Glutamatergic neuron (in vitro differentiated cells): ENCODE data around the gene CACNB2. TPM values are rescaled to one million over a fixed set of nuclear protein-coding genes. Genes with fewer than 3 reads are reported as not detected.

Experiments
- DNase-seq: peaks from one replicate; pipeline ENCODE4 v3.0.0; 2022
- H3K27ac Mint-ChIP-seq: one replicate; pipeline ENCODE4 v1.8.0; 2020; ENCODE audit warnings: mild to moderate bottlenecking, mixed read lengths, inconsistent platforms; ENCODE audit not compliant: unreplicated experiment
- H3K27me3 Mint-ChIP-seq: one replicate; pipeline ENCODE4 v1.8.0; 2020; ENCODE audit warnings: mild to moderate bottlenecking, moderate library complexity, mixed read lengths, inconsistent platforms; ENCODE audit not compliant: unreplicated experiment
- H3K36me3 Mint-ChIP-seq: one replicate; pipeline ENCODE4 v1.8.0; 2020; ENCODE audit warnings: mild to moderate bottlenecking, mixed read lengths, inconsistent platforms; ENCODE audit not compliant: unreplicated experiment
- H3K4me1 Mint-ChIP-seq: one replicate; pipeline ENCODE4 v1.8.0; 2020; ENCODE audit warnings: mild to moderate bottlenecking, low read depth, mixed read lengths, inconsistent platforms; ENCODE audit not compliant: unreplicated experiment
- H3K4me3 Mint-ChIP-seq: one replicate; pipeline ENCODE4 v1.8.0; 2020; ENCODE audit warnings: mild to moderate bottlenecking, mixed read lengths, inconsistent platforms; ENCODE audit not compliant: unreplicated experiment
- H3K9me3 Mint-ChIP-seq: one replicate; pipeline ENCODE4 v1.8.0; 2020; ENCODE audit warnings: mild to moderate bottlenecking, moderate library complexity, mixed read lengths, inconsistent platforms; ENCODE audit not compliant: unreplicated experiment
- total RNA-seq: library from RNA; stranded (reverse); fragmentation: NEBNext Ultra II Directional; extraction: Animal tissue kit (Norgen Biotek cat#: 25700); gene quantifications from one replicate; pipeline ENCODE4 v1.2.1, GENCODE V29; 2021; ENCODE audit not compliant: unreplicated experiment
- TF ChIP-seq, protein P1 (sequence below): fragments of 200-600 bp; sonication (generic); IDR thresholded peaks from one replicate; pipeline ENCODE4 v1.5.0; 2021; ENCODE audit not compliant: partially characterized antibody, unreplicated experiment

Gene CACNB2
- total RNA-seq, 1 donor from 2014 or later = 3.2 TPM

DNA sequence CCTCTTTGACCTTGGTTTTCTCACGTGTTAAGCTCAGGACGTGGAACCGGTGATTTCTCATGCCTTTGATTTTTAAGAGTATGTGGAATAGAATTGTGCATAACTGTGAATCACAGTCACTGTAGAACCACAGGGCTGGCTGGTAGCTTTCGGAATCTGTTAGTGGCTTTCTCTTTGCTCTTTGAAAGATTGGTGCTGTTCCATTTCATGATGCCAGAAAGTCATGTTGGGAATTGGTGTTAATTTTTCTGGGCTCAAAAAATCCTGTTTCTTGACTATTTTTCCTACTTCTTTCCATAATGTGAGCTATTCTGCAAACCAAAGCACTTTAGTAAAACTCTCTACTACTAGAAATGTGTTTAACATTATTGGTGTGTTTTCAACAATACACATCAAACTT lies 73.0 kb downstream of the CACNB2 start:
- DNase-seq = no peak
- peaks cover 4% of the 10 kb centered on the region for H3K4me1 Mint-ChIP-seq
- TF ChIP-seq, protein P1, sequence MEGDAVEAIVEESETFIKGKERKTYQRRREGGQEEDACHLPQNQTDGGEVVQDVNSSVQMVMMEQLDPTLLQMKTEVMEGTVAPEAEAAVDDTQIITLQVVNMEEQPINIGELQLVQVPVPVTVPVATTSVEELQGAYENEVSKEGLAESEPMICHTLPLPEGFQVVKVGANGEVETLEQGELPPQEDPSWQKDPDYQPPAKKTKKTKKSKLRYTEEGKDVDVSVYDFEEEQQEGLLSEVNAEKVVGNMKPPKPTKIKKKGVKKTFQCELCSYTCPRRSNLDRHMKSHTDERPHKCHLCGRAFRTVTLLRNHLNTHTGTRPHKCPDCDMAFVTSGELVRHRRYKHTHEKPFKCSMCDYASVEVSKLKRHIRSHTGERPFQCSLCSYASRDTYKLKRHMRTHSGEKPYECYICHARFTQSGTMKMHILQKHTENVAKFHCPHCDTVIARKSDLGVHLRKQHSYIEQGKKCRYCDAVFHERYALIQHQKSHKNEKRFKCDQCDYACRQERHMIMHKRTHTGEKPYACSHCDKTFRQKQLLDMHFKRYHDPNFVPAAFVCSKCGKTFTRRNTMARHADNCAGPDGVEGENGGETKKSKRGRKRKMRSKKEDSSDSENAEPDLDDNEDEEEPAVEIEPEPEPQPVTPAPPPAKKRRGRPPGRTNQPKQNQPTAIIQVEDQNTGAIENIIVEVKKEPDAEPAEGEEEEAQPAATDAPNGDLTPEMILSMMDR = no peak
- no peaks in the 10 kb centered on the region for H3K9me3 Mint-ChIP-seq
- H3K27me3 Mint-ChIP-seq = peaks cover 1% of the 10 kb centered on the region
- no peak overlapping the region for H3K27ac Mint-ChIP-seq
- H3K4me3 Mint-ChIP-seq = no peak overlapping the region
- H3K36me3 Mint-ChIP-seq = no peaks in the 10 kb centered on the region

DNA sequence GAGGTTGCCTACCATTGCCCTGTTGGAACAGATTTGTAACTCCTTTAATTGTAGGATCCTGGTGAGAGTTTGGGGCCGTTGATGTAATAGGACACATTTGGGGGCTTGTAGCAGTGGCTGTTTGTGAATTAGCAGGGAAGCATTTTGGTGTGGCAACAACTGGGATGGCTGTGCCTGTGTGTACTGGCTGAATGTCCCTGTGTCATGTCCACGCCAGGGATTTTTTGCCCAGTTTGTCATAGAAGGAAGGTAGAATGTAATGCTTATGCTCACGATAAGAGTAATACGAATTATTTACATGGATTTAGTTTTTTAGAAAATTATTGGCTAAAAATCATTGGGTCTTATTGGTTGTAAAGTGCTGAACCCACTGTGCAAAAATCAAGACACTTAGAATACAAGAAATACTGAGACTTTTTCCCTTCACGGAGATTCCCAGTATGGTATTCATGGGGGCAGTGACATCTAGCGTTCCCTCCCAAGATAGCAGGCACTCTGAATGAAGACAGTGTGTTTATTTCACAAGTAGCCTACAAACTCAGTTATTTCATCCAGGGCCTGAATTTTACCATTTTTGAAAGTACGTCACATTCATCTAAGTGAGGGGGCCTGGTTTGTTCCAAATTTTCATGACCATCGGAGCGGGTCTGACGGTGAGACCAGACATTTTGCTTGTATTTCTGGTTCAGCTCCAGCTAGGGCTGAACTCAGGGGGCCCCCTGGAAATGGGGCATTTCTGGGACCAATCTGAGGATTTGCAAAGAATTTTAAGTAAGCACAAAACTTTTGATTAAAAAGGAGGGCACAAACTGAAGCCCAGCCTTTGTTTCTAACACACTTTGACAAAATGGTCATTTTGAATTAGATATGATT lies 74.7 kb downstream of the CACNB2 start:
- H3K27me3 Mint-ChIP-seq = peaks cover 1% of the 10 kb centered on the region
- DNase-seq = peak; percentile 62
- H3K4me3 Mint-ChIP-seq = no peak overlapping the region
- peaks cover 4% of the 10 kb centered on the region for H3K4me1 Mint-ChIP-seq
- TF ChIP-seq, protein P1 = peak; percentile 75
- no peaks in the 10 kb centered on the region for H3K36me3 Mint-ChIP-seq
- no peak overlapping the region for H3K27ac Mint-ChIP-seq
- no peaks in the 10 kb centered on the region for H3K9me3 Mint-ChIP-seq

DNA sequence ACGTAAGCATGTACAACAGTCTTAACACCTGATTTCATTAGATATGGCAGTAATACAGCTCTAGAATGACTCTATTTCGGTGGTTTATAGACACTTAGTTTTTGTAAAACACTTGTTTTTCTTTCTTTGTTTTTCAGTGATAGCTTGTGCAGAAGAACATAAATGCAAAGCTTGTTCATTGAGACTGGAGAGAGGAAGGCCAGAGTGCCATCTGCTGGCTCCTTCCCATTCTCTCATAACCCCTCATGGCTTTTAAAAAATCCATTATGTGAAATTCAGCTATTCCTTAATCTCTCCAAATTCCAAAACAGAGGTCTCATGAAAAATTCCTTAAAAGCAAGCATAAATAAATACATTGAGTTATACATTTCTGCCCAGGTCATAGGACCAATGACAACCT lies 76.3 kb downstream of the CACNB2 start:
- H3K4me1 Mint-ChIP-seq = peaks cover 4% of the 10 kb centered on the region
- H3K27me3 Mint-ChIP-seq = peaks cover 1% of the 10 kb centered on the region
- H3K4me3 Mint-ChIP-seq = no peak overlapping the region
- H3K27ac Mint-ChIP-seq = no peak overlapping the region
- no peak for DNase-seq
- no peaks in the 10 kb centered on the region for H3K36me3 Mint-ChIP-seq
- no peaks in the 10 kb centered on the region for H3K9me3 Mint-ChIP-seq
- TF ChIP-seq, protein P1 = no peak

DNA sequence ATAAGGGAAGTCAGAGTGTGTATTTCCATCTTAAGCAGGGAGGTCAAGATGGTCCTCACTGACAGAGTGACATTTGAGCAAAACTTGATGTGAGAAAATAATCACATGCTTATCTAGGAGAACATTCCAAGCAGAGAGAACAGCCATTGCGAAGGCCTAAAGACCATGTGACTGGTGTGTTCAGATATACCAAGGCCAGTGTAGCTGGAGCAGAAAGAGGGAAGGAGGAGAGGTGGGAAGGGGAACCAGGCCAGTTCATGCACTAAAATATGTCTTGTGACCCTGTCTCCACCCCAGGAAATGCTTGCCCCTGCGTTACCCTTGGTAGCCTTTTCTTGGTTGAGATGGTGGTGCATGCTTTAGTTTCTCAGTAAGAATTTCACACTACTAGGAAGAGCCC lies 77.4 kb downstream of the CACNB2 start:
- TF ChIP-seq, protein P1 = no peak
- H3K9me3 Mint-ChIP-seq = no peaks in the 10 kb centered on the region
- DNase-seq = no peak
- H3K36me3 Mint-ChIP-seq = no peaks in the 10 kb centered on the region
- H3K4me3 Mint-ChIP-seq = no peak overlapping the region
- peaks cover 4% of the 10 kb centered on the region for H3K4me1 Mint-ChIP-seq
- no peak overlapping the region for H3K27ac Mint-ChIP-seq
- H3K27me3 Mint-ChIP-seq = peaks cover 1% of the 10 kb centered on the region

DNA sequence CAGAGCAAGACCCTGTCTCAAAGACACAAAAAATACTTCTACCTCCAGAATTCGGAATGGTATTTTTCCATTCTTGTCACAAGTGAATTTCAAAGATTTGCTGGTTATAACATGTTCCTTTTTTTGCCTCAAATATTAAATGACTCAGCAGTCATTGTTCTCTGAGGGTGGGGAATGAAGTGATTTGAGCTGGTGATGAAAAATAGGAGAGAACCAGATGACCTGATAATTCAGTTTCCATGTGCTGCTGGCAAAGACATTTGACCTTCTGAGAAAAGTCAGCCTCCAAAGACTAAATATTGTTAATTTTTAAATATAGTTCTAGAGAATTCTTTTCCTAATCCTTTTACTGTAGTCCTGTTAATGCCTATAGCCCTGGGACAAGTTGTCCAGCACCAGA lies 78.9 kb downstream of the CACNB2 start:
- Mint-ChIP-seq H3K36me3 (no peaks in the 10 kb centered on the region), H3K27me3 (peaks cover 1% of the 10 kb centered on the region), H3K9me3 (no peaks in the 10 kb centered on the region), H3K27ac (no peak overlapping the region), H3K4me3 (no peak overlapping the region), H3K4me1 (peaks cover 4% of the 10 kb centered on the region)
- TF ChIP-seq, protein P1 = no peak
- DNase-seq = no peak
